Islet of Langerhans (tissue), 1 donor: ENCODE data around the gene INTS15.
"Not testable (repeated sequence)": the region's sequence is repeated elsewhere in the genome, so short reads cannot be mapped to it uniquely, and the experiment has no call there.

Source experiments
- FAIRE-seq: peaks from one replicate; lab custom pipeline; 2011; peaks lifted over from hg19 to GRCh38; lab: Jason Lieb, UNC

The INTS15 gene

GRCh38 chr7:6619961-6620360, 30.1 kb downstream of the INTS15 start:
- FAIRE-seq: no peak

- no peak for FAIRE-seq
Observed at GRCh38 chr7:6621195-6622133, 31.6 kb downstream of the INTS15 start.

- FAIRE-seq: no peak
Observed at GRCh38 chr7:6622134-6622710, 32.4 kb downstream of the INTS15 start.

GRCh38 chr7:6623589-6624245, 33.9 kb downstream of the INTS15 start:
- no peak for FAIRE-seq

GRCh38 chr7:6624246-6624611, 34.4 kb downstream of the INTS15 start:
- no peak for FAIRE-seq

GRCh38 chr7:6628045-6628444, 38.2 kb downstream of the INTS15 start:
- FAIRE-seq: no peak

- FAIRE-seq: no peak
Observed at GRCh38 chr7:6630007-6630849, 40.4 kb downstream of the INTS15 start.

GRCh38 chr7:6631605-6632004, 41.8 kb downstream of the INTS15 start:
- no peak for FAIRE-seq

- FAIRE-seq: no peak
Observed at GRCh38 chr7:6634021-6634420, 44.2 kb downstream of the INTS15 start.

GRCh38 chr7:6634971-6635370, 45.1 kb downstream of the INTS15 start:
- not testable (repeated sequence) for FAIRE-seq

GRCh38 chr7:6636741-6637543, 47.1 kb downstream of the INTS15 start, which contains the start of gene ZNF316:
ZNF316 (plus strand) TSS chr7:6637318; CDS start chr7:6642410, 5,092 bp downstream.
- FAIRE-seq: no peak

- no peak for FAIRE-seq
Observed at GRCh38 chr7:6637544-6638229, 47.9 kb downstream of the INTS15 start.

GRCh38 chr7:6639032-6639431, 49.2 kb downstream of the INTS15 start:
- no peak for FAIRE-seq

- no peak for FAIRE-seq
Observed at GRCh38 chr7:6639627-6640026, 49.8 kb downstream of the INTS15 start.

GRCh38 chr7:6640246-6640721, 50.5 kb downstream of the INTS15 start:
- no peak for FAIRE-seq

GRCh38 chr7:6641305-6642035, 51.6 kb downstream of the INTS15 start:
- FAIRE-seq: no peak

- FAIRE-seq: no peak
Observed at GRCh38 chr7:6642239-6642839, 52.5 kb downstream of the INTS15 start.

GRCh38 chr7:6642861-6643640, 53.2 kb downstream of the INTS15 start:
- no peak for FAIRE-seq
